Hematopoietic multipotent progenitor cell treated with erythropoietin and hydrocortisone succinate and interleukin-3 and kit ligand, for 4 days (in vitro differentiated cells): ENCODE results near the gene FAF2.

Experiments
- DNase-seq: peaks from one replicate; pipeline ENCODE4 v3.0.0-alpha.2; 2015

FAF2 gene

DNA sequence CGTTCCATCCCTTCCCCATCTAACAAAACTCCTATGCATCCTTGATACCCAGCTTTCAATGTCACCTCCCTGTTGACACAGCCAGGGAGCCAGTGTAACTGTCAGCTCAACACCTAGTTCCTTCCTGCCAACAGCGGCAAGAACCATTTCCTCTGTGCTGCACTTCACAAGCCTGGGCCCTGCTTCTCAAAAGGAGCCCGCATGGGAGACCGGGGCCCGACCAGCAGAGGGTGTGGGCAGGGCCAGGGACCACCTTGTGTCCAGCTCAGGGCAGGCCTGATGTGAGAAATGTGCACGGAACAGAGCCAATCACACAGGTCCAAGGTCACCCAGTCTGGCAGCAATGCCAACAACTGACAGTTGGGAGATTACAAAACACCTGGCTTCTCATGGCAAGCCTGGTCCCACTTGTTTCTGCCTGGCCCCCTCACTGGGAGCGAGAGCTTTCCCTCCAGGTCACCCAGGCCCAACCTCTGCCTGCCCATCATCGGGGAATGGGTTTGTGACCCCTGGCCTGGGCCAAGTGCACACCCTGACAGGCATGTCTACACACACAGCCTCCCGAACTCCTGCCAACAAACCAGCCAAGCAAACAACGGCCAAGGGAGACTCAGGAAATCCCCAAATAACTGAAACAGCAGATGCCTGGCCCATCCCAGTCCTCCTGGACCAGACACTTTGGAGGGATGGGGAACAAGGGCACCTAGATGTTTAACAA is 85.9 kb downstream of the FAF2 start:
- DNase-seq: peak; percentile 72

GRCh38 chr5:176534640-176535039 is 86.5 kb downstream of the FAF2 start:
- no peak for DNase-seq

DNA sequence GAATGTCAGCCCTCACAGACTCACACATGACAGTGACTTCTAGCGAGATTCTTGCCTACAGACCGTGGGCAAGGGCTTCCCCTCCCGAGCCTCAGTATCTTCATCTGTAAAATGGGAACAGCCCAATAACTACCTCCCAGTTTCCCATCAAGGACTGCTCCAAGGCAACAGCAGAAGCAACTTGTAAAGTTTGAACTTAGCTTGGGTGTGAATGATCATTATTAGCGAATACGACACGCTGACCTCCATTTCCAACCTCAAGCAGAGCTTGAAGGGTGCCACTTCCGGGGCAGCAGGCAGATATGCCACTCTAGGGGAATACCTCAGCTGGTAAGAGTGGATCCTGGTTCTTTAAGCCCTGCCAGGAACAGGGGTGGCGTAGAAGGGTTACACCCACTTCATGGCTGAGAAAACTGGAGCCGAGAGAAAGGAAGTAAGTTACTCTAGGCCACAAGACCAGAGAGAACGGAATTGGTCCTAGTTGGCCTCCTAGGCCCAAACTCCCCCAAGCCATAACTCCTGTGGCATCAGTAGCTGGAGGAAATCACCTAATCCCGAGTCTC is 87.0 kb downstream of the FAF2 start:
- peak; percentile 85 for DNase-seq

DNA sequence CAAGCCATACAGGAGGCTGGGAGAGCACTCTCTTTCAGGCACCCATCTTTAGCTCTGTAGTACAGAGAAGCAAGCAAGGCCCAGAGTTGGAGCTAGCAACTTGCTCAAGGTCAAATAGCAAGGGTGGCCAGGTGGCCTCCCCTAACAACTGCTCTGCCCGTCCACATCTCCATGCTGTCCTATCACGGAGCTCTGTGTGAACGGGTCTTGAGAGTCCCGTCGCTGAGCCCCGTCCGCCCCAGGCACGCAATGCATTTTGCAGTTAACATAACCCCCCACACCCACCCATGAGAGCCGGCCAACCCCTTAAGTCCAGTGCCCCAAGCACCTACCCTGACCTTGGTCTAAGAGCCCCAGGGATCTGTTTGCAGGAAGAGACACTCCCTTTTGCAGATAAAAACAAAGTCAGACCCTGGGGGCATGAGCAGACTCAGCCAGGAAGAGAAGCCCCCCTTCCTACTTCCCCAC is 87.5 kb downstream of the FAF2 start:
- DNase-seq: peak; percentile 54

DNA sequence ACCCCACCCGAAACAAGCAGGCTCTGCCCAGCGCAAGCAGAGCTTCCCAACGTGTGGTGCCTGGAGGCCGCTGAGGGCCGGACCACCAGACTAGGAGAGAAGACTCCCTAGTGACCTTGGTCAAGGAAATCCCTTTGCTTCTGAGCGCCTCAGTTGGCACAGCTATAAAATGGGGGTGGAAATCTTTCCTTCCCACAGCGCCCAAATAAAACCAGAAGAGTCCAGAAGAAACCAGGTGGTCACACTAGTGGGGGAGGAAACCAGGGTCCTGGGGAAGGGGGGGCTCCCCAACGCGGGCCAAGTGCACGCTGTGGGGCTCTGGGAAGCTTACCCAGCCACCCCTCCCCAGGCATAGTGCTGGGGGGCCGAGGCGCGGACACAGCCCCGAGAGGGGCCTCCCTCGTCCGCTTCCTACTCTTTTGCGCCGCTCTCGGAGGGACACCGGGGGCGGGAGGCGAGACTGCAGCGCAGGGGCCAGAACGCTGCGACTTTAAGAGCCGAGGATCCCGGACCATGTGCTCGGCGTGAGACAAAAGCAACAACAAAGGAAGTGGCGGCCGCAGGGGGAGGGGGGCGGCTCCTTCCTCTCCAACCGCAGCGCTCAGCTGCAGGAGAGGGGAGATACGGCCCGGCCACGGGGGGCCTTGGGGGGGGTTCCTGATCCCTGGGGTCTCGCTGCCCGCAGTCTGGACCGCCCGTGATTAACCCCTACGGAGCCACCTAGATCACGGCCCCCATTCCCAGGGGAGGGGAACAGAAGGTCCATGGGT is 88.1 kb downstream of the FAF2 start:
- DNase-seq: peak; percentile 96

DNA sequence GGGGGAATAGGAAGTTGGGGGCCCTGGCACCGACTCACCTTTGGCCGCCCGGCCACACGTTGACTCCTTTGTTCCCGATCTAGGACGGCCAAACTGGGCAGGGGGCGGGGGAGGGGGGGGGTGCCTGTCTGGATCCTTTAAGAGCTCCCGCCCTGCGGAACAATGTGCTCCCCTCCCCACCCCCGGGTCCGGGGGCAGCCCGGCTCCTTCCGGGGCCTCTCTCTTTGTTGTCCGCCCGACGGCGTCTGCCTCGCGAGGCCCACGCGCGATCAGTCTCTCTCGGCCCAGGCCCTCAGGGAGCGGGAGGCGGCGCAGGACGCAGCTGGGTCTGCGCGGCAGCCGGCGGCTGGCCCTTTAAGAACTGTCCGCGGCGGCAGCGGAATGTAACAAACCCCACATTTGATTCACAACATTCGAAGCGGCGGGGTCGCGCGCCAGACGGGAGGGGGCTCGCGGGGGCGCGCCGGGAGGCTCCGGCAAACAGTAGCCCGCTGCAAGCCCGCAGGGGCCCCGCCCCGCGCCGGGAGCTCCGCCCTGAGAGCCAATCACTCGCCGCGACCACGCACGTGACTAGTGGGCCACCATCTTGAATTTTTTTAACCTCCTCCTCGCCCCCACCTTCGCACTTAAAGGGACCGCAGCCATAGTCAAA is 88.8 kb downstream of the FAF2 start, which contains the start of gene RNF44:
Gene RNF44, minus strand, starts transcription at position 501 of the 652 bp plus-strand sequence. CDS start 4,930 bp downstream, outside the sequence.
- peak; percentile 99 for DNase-seq

DNA sequence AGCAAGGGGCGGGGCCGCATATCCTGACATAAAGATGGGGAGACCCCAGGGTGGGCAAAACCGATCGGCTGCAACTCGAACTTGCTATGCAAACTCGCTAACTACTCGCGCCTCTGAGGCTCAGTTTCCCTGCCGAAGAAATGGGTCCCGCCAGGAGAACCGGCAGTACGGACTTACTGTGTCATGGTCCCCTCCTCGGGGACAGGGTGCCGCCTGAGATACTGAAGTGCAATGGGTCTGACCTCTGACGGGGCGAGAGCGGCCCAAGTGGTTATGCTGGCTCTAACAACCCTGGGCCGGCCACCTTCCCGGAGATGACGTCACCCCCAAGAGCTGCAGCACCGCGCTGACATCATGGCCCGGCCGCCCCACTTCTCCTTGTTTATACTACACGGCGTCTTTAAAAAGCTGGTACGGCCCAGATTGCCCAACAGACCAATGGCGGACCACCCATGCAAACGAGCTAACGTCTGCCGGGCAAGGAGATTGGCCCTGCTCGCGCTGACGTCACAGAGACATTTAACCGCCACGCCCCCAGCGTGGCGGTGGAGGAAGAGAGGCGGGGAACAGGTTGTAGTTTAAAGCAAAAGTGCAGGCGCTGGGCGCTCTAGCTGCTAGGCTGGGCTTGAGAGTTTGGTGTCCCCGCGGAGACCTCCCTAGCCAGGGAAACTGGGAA is 89.5 kb downstream of the FAF2 start:
- DNase-seq: peak; percentile 100

- no peak for DNase-seq
Observed at GRCh38 chr5:176538230-176538988, 90.2 kb downstream of the FAF2 start.

GRCh38 chr5:176538989-176539384 is 90.8 kb downstream of the FAF2 start:
- DNase-seq: no peak

GRCh38 chr5:176540476-176540899 is 92.3 kb downstream of the FAF2 start:
- DNase-seq: no peak

GRCh38 chr5:176540956-176541337 is 92.8 kb downstream of the FAF2 start:
- no peak for DNase-seq

- DNase-seq: peak; percentile 92
Observed at GRCh38 chr5:176541338-176542134, 93.4 kb downstream of the FAF2 start.

DNA sequence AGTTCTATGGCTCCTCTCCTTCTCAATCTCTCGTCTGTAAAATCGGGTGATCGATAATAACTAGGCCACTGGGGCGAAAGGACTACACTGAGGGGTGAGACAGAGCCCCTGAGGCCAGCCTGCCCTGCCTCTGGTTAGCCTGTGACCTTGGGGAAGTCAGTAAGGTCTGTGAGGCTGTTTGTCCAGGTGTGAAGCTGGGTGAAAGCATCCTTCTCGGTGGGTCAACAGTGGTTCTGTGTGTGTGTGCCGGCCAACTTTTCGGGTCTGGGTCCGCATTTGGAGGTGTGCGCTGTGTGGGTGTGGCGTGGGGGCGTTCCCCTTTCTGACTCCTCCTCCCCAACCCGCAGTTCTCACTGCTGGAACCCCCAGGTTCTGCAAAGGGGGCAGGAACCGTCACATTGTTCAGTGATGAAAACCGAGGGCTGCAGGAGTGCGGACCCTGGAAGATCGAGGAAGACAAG is 94.0 kb downstream of the FAF2 start:
- peak; percentile 73 for DNase-seq

DNA sequence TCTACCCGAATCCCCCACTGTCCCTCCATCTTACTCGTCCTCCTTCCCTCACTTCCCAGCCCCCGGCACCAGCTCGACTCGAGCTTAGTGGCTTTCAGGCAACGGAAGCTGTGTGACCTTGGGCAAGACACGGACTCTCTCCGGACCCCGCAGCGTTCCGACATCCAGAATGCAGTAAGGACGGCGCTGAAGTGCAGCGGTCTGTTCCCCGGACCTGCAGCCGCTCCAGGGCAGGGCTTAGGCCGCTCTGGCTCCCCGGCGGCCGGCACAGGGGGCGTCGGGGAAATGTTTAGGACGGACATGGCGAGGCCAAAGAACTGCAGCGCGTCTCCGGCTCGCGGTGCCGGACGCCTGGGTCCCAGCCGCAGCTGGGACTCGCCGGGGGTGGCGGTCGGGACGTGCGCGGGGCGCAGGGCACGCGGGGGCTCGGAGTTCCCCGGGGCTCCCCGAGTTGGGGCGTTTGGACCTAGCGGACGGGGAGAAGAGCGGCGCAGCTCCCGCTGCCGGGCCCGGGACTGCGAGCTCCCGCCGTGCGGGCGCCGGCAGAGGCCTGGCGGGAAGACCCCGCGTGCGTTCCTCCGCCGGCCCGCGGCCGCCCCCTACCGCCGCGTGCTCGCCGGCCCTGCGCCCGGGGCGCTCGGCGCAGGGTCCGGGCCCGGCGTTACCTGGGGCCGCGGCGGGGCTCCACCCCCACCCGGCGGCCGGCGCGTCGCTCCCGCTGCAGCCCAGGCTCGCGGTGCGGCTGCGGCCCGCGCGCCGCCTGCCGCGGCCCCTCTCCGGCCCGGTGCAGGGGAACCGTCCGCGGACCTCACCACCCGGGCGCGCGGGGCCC is 94.6 kb downstream of the FAF2 start:
- DNase-seq: peak; percentile 70

- DNase-seq: peak; percentile 92
Observed at GRCh38 chr5:176543428-176544182, 95.4 kb downstream of the FAF2 start.

- no peak for DNase-seq
Observed at GRCh38 chr5:176545388-176545736, 97.2 kb downstream of the FAF2 start.

GRCh38 chr5:176545737-176546509 is 97.7 kb downstream of the FAF2 start:
- DNase-seq: no peak

DNA sequence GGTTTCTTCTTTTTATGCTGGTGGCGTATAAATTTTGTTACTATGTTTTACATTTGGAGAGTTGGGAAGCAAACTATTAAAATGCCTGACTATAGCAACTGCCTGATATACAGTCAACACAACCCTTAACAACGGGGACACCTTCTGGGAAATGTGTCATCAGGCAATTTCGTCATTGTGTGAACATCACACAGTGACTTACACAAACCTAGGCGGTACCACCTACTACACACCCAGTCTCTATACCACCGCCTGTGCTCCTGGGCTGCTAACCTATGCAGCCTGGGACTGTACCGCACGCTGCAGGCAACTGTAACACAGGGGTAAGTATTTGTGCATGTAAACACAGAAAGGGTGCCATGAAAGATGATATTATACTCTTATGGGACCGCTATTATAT is 99.6 kb downstream of the FAF2 start:
- no peak for DNase-seq
